ENCODE data around the gene CHD5.
"Not testable (repeated sequence)": the region's sequence is repeated elsewhere in the genome, so short reads cannot be mapped to it uniquely, and the experiment has no call there.

The CHD5 gene

DNA sequence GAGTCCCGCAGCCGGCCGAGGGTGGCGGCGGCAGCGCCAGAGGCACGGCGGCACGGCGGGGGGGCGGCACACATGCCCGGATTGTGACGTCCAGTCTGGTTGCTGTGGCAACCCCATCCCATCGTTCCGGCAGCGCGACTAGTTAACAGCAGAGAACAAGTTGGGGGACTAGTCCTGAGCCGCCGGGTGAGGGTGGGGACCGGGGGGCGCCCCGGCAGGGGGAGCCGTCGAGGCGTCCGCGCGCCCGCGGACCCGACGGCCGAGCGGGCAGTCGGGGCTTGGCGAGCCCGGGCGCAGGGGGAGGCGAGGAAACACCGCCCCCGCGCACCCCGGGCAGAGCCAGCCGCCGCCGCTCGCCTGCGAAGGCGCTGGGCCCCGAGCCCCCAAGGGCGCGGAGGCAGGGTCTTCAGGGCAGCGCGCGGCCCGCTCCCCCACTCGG lies at the start of gene CHD5:
CHD5 (minus strand) TSS at position 54 of the 439 bp plus-strand sequence. CDS start 298 bp downstream, outside the sequence.
- no peak for DNase-seq (ENCODE audit: low read depth, low spot score)

DNA sequence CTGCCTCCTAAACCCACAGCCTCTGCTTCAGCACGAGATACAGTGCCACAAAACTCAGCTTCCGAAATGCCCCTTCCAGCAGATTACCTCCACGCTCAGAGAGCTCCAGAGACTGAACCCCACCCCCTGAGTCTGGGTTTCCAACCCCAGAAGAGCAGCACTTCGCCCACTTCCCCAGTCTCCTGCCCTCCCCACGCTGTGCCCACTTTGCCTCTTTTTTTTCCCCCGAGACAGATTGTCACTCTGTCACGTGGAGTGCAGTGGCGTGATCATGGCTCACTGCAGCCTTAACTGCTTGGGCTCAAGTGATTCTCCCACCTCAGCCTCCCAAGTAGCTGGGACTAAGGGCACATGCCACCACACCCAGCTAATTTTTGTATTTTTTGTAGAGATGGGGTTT lies 45.5 kb upstream of the CHD5 start:
- DNase-seq (ENCODE audit: low read depth, low spot score): no peak

DNA sequence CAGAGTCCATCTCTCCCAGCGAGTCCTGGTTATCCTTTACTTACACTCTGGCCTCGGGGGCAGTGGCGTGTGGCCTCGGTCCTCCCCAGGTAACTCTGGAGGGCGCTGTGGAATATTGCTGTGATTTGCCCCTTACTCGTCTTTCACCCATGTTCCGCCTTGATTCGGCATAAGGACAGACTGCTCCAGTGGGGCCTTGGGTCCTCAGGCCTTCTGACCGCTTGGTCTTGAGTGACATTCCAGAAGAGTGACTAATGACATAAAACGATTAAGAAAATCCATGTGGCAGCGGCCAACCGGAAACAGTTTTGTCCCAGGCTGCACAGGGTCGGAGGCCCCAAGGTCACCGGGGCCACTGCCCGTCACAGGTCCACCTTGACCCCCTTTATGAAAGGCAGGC lies 44.6 kb upstream of the CHD5 start:
- DNase-seq (ENCODE audit: low read depth, low spot score): no peak

DNA sequence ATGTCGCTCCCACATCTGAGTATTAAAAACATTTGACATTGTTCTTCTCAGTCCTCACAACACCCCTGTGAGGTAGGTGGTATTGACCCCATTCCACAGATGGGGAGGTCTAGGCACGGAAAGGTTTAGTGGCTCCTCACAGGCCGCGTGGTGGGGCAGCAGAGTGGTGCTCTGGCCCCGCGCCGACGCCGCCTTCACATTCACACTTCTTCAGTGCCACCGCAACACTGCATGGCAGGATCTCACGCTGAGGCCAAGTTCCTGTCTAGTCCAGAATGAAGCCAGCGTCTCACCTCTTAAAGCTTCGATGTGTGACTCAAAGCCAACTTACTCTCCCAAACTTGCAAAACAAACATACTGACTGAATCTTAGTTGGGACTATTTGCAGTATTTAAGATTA lies 43.5 kb upstream of the CHD5 start:
- no peak for DNase-seq (ENCODE audit: low read depth, low spot score)

DNA sequence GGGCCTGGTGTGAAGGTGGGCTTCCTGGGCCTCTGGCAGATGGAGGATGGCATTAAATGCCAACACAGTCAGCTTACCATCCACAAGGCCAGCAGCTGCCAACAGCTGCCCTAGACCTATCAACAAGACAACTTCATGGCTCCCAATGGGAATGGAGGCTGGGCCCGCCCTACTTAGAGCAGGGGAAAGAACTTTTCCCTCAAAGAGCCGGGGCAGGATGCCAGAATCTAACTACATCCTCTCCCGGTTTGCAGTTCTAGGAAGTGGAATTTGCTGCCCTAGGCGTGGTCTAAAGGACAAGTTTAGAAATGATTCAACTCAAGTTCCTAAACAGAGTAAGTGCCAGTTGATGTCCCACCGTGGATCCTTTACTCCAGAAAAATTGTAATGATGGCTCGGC lies 42.5 kb upstream of the CHD5 start:
- no peak for DNase-seq (ENCODE audit: low read depth, low spot score)

DNA sequence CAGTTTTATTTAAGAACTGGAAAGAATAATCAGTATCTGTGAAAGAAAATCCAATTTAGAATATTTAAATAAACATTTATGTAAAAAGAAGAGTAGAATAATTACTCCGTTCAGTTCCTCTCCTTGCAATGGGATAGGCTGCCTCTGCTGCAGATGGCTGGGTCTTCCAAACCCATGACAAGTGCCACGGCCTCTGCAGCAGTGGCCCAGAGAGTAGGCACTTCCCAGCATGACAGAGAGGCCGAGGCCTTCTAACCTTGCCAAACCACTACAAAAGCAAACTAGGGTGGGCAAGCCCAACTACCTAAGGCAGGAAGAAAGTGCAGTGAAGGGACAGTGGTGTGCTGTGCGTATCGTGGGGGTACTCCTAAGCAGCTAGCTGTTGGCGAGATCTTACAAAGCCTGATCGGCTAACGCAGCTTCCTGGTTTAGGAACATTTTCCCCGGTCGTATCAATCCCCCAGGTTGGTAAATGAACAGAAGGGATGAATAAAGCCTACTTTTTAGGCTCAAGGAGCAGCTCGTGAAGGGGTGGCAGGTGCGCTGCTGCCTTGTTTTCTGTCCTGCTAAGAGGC lies 41.2 kb upstream of the CHD5 start:
- DNase-seq (ENCODE audit: low read depth, low spot score): no peak

DNA sequence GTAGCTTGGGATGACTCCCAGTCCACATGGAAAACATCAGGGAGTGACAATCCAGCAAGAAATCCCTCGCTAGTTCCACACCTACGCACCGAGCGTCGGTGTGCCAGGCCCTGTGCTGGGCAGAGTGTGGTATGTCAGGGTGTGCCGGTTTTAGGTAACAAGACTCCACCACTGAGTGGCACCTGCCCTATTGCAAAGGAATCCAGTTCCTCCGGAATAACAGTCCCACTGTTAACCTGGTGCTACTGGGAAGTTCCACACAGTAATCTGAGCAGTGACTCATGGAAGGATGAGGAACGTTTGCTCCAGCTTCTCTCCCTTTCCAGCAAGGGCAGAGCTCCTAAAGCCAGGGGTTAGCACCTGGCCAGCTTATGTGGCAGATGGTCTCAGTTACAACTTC lies 40.1 kb upstream of the CHD5 start:
- DNase-seq (ENCODE audit: low read depth, low spot score): no peak

DNA sequence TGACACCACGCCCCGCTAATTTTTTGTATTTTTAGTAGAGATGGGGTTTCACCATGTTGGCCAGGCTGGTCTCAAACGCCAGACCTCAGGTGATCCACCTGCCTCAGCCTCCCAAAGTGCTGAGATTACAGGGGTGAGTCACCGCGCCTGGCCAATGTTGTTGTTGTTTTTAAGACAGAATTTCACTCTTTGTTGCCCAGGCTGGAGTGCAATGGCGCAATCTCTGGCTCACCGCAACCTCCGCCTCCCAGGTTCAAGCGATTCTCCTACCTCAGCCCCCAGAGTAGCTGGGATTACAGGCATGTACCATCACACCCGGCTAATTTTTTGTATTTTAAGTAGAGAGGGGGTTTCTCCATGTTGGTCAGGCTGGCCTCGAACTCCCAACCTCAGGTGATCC lies 39.5 kb upstream of the CHD5 start:
- not testable (repeated sequence) for DNase-seq (ENCODE audit: low read depth, low spot score)

DNA sequence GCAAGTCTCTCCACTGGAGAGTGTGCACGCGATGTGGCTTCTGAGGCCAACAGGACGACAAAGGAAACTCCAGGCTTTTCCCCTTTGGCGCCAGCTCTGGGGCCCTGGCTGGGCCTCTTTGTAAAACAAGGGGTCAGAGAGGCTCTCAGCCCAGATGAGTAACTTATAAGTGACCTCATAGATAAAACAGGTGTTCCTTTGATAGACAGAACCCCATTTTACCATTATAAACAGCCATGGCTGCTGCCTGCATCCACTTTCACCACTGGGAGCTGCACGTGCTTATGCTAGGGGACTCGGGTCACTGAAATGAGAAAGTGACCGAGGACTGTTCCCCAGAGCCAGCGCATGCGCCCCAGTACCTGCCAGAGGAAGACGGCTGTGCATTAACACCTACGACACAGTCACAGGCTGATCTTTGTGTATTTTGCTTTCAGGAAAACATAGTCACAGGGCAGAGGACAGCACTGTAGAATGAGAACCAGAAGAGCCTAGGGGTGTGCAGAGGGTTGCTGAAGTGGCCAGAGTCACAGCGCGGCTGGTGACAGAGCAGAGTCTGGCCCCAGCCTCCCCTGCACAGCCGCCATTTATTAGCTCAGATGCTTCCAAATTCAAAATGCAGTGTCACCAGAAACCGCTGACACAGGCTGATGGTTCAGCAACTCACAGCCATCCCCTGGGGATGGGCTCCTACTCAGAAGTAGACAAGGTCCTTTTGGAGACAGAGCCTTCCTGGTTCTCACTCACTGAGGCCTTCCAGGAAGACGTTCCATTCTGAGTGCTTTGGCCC lies 38.4 kb upstream of the CHD5 start:
- no peak for DNase-seq (ENCODE audit: low read depth, low spot score)

DNA sequence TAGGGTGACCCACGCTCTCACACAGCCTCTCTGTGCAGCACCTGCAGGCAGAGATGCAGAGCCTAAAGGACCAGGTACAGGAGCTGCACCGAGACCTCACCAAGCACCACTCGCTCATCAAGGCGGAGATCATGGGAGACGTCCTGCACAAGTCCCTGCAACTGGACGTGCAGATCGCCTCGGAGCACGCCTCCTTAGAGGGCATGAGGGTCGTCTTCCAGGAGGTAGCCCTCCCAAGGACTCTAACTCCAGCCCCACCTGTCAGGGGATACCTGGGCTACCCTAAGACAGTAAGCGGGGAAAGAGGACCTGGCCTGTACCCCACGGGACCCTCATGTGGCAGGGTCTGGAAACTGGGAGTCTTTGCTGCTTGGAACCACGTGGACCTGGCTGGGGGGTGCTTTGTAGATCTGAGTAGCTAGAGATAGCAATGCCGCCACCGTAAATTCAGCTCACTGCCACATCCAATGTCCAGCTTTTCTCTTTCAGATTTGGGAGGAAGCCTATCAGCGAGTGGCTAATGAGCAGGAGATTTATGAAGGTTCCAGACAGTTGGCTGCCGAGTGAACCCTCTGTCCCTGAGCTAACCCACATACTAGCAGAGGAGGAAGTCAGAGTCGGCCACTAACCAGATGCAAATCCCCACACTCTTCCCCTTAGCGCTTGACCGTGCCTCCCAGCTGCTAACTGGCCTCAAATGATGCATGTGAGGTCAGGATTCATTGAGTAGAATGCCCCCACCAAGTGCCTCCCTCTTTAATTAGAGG lies 32.3 kb upstream of the CHD5 start:
- DNase-seq (ENCODE audit: low read depth, low spot score): no peak

DNA sequence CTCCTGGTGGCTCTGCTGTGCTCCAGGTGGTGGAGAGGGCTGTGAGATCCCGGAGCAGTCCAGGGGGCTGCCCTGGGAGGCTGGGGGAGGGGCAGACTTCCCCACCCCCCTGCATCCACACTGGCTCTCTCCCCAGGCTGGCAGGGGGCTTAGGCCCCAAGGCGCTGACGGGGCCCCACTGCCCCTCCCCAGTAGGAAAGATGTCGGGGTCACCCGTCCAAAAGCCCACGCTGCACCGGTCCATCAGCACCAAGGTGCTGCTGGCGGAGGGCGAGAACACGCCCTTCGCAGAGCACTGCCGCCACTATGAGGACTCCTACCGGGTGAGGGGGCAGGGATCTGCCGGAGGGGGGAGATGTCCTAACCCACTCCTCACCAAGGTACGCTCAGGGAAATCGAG lies 31.6 kb upstream of the CHD5 start:
- no peak for DNase-seq (ENCODE audit: low read depth, low spot score)

DNA sequence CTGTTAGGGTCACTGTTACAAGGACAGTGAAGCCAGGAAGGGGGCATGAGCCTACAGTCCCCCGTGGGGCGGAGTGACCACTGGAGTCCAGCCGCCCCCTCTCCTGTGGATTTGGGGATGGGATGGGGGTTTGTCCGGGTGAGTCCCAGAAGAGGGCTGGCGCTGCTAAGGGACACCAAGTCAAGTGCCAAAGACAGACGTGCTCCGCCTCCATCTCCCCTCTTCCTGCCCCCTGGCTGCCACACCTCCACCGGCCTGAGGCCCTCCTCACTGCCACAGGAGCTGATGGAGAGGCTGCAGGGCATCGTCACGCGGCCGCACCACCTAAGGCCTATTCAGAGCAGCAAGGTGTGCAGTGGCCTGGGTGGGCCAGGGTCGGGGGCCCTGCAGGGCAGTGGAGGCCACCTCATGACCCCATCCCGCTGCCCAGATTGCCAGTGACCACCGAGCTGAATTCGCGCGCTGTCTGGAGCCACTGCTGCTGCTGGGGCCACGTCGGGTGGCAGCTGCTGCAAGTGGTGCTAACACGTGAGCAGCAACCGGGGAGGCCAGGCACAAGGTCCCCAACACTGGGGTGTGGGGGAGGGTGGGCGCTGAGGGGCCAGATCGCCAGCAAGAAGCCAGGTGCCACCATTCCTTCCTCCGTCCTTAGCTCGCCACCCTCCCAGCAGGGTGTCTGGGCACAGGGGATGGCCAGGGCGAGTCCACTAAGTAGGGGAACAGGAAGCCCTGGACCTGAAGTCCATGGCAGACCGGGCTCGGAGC lies 30.7 kb upstream of the CHD5 start:
- no peak for DNase-seq (ENCODE audit: low read depth, low spot score)

DNA sequence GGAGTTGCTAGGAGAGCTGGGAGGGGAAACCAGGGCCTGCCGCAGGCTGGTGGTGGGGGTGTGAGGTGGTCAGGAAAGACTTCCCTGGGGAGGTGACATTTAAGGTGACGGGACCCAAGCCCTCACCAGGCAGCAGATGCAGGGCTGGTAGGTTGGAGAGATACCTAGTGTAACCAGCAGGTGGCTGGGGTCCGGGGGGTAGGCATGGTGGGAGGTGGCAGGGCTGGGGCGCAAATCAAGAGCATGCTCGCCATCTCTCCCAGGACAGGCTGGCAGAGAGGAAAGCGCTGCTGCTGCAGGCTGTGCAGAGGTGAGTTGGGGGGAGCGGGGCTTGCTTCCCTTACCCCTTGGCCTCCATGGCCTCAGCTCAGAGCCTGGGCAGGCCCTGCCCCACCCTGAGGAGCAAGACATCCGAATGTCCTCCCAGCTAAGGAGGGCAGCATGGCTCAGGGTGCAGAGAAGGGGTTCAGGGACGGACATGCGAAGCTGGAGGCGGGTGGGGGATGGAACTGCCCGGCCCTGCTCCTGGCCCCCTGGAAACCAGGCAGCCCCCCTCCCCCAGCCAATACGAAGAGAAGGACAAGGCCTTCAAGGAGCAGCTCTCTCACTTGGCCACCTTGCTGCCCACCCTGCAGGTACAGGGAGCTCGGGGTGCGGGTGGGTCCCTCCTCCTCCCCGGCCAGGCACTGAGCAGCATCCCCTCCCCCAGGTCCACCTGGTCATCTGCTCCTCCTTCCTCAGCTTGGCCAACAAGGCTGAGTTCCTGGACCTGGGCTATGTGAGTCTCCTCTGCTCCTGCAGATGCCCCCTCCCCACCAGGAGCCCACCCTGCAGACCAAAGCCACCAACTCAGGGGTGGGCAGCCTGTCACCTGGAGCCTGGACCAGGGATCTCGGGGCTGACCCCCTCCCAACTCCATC lies 29.8 kb upstream of the CHD5 start:
- DNase-seq (ENCODE audit: low read depth, low spot score): no peak

DNA sequence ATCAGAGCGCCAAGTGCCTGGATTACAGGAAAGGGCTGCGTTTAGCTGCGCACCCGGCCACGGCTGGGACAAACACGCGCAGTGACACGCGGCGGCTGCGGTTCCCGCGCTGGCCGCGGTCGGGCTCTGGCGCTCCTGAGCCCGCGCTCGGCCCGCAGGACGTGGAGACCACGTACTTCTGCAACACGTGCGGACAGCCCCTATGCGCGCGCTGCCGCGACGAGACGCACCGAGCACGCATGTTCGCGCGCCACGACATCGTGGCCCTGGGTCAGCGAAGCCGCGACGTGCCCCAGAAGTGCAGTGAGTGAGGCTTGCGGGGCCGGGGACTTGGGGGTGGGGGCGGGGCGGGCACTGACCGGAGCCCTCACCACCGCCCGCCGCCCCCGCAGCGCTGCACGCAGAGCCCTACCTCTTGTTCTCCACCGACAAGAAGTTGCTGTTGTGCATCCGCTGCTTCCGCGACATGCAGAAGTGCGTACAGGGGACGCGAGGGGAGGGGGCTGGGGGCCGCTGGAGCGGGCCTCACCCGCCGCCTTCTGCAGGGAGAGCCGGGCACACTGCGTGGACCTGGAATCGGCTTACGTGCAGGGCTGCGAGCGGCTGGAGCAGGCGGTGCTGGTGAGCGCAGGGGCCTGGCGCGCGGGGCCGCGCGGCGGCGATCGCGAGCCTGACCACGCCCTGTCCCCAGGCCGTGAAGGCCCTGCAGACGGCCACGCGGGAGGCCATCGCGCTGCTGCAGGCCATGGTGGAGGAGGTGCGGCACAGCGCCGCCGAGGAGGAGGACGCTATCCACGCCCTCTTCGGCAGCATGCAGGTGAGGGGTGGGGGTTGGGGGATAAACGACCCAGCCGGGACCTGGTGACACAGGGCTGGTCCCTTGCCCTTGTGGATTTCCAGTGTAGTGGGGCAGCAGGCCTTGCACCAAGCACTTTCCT lies 28.9 kb upstream of the CHD5 start:
- no peak for DNase-seq (ENCODE audit: low read depth, low spot score)

DNA sequence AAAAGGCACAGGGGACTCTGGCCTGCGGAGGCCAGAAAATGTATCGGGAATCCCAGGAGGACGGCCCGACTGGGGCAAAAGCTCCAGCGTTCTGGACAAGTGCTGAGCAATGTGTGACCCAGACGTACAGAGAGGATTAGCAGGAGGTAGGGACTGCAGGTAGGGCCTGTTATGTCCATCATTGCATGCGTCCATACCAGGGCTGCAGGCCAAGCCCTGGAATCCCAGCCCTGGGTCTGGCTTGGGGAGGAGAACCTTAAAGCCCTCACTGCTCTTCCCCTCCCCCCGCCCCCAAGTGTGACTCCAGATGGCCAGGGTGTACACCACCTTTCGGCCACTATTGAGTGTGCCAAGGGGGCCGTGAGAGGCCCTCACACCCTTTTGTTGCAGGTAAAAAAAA lies 27.8 kb upstream of the CHD5 start:
- no peak for DNase-seq (ENCODE audit: low read depth, low spot score)

DNA sequence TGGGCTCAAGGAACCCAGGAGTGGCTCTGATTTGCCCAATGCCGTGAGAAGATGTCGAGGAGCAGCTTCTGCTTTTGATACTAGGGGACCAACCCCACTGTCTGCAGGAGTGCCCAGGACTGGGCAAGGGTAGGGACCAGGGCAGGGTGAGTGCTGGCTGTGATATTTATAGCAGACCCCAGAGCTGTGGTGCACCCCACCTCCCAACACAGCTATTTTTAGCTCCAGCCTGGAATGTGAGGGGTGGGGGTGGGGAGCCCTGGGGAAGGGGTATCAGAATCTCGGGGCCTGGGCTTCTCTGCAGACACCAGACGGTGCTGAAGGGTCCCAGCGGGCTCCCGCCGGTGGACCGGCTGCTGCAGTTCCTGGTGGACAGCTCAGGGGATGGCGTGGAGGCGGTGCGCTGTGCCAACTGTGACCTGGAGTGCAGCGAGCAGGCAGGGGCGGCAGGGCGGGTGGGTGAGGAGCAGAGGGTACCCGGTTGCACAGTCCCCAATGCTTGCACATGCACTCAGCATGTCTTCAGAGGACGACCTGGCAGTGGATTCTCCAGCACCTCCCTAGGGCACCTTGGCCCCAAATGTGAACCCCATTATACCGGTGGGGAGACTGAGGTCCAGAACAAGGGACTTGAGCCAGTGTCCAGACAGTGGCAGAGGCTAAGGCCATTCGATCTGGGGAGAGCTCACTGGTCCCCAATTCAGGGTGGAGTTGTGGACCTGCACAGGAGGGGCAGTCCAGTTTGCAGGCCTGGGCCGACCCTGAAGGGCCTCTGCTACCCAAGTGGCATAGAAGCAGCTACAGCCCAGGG lies 27.2 kb upstream of the CHD5 start:
- no peak for DNase-seq (ENCODE audit: low read depth, low spot score)

DNA sequence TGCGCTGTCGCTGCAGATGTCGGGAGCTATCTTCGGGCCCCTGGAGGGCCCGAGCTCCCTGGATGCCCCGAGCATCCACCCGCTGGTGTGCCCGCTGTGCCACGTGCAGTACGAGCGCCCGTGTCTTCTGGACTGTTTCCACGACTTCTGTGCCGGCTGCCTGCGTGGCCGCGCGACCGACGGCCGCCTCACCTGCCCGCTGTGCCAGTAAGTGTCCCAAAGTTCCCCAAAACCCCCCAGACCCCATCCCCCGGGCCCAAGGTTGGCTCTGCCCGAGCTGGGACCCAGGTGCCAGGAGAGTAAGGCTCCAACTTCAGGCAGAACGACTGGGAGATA lies 26.4 kb upstream of the CHD5 start:
- no peak for DNase-seq (ENCODE audit: low read depth, low spot score)

DNA sequence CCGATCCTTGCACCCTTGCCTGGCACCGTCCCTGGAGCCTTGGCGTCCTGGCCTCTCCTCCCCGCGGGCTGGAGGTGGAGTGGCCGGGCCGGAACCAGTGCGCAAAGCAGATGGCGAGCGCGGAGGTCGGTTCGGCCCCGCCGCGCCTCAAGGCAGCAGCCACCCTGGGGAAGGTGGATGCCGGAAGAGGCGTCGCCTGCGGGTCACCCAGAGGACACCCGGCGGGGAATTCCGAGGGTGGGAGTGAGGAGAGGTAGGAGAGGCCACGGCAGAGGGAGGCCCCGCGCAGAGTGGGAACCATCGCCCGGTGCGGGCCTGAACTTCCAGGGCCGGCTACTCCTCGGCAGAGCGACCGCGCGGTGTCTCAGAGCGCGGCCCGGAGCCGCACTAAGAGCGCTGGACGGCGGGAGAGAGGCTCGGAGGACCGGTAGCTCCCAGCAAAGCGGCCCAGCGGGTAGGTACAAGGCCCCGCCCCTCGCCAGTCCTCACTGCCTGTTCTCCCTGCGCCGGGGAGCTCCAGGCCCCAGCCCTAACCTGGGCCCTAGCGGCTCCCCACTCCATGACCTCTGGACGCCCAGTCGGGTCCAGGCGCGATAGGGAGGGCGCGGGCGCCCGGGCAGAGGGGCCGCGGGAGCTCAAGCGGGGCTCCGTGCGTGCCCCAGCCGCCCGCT lies 25.9 kb upstream of the CHD5 start, which contains the start of gene RNF207:
RNF207 (plus strand) TSS at position 271 of the 671 bp plus-strand sequence. CDS start 417 bp downstream, outside the sequence.
- no peak for DNase-seq (ENCODE audit: low read depth, low spot score)

Data from smooth muscle cell of the brain vasculature (primary cell).